ENCODE results near the gene STAP1.

DNA sequence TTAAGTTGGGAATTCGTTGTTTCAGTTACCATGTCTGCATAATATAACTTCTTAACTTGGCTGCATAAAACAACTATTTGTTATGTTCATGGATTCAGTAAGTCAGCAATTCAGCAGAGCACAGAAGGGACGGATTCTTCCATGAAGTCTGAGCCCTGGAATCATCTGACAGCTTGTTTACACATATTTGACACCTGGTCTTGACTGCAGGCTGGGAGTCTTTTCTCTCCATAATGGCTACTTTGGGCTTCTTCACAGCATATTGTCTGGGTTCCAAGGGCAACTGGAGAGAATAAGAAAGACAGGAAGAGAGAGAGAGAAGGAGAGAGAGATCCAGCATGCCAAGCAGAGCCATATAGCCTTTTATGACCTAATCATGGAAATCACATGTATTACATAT is 36.3 kb upstream of the STAP1 start:
- TF ChIP-seq, protein P1, sequence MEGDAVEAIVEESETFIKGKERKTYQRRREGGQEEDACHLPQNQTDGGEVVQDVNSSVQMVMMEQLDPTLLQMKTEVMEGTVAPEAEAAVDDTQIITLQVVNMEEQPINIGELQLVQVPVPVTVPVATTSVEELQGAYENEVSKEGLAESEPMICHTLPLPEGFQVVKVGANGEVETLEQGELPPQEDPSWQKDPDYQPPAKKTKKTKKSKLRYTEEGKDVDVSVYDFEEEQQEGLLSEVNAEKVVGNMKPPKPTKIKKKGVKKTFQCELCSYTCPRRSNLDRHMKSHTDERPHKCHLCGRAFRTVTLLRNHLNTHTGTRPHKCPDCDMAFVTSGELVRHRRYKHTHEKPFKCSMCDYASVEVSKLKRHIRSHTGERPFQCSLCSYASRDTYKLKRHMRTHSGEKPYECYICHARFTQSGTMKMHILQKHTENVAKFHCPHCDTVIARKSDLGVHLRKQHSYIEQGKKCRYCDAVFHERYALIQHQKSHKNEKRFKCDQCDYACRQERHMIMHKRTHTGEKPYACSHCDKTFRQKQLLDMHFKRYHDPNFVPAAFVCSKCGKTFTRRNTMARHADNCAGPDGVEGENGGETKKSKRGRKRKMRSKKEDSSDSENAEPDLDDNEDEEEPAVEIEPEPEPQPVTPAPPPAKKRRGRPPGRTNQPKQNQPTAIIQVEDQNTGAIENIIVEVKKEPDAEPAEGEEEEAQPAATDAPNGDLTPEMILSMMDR (IDR thresholded peaks at IDR 0.05) = no peak
- TF ChIP-seq POLR2A (IDR thresholded peaks at IDR 0.05) = no peak
